Keratinocyte (primary cell): Measurements from ENCODE around the gene ZNF223. TPM values are rescaled to one million over a fixed set of nuclear protein-coding genes. Genes with fewer than 3 reads are reported as not detected.
A peak's percentile ranks its signal among the peaks of the same experiment; 100 is the strongest.

Experiments
- DNase-seq: peaks from one replicate; pipeline ENCODE4 v3.0.0-alpha.2; 2011; ENCODE audit warnings: low read depth, missing footprints, low spot score
- FAIRE-seq: peaks from 2 replicates; lab custom pipeline; 2011; peaks lifted over from hg19 to GRCh38; lab: Jason Lieb, UNC
- H2AFZ ChIP-seq: 2 replicates; pipeline ENCODE4 v1.6.0; 2012; ENCODE audit warnings: low read length, control low read depth, inconsistent platforms; ENCODE audit not compliant: control insufficient read depth
- H3K27ac ChIP-seq: 2 replicates; pipeline ENCODE4 v1.5.1; 2011; ENCODE audit warnings: low read length; ENCODE audit not compliant: control insufficient read depth, insufficient read depth
- H3K27me3 ChIP-seq: 3 replicates; pipeline ENCODE4 v1.6.0; 2011; ENCODE audit warnings: low read length; ENCODE audit not compliant: control insufficient read depth, insufficient read depth; ENCODE audit errors: extremely low read depth
- H3K36me3 ChIP-seq, 2 experiments: 2 replicates in 1 of 2; 3 replicates in 1 of 2; pipeline ENCODE4 v1.5.1; 2011; ENCODE audit warnings: low read length in 2 of 2, mild to moderate bottlenecking in 1 of 2; ENCODE audit not compliant: control insufficient read depth in 2 of 2, insufficient read depth in 2 of 2; ENCODE audit errors: extremely low read depth in 1 of 2
- H3K4me1 ChIP-seq: 3 replicates; pipeline ENCODE4 v1.5.1; 2011; ENCODE audit warnings: low read length; ENCODE audit not compliant: control insufficient read depth, insufficient read depth; ENCODE audit errors: extremely low read depth
- H3K4me2 ChIP-seq: 3 replicates; pipeline ENCODE4 v1.6.0; 2011; ENCODE audit warnings: low read depth, low read length; ENCODE audit not compliant: control insufficient read depth, insufficient read depth; ENCODE audit errors: extremely low read depth
- H3K4me3 ChIP-seq, 3 experiments: fragments of 200-600 bp in 1 of 3; sonication (generic) in 1 of 3; 2 replicates in 2 of 3; 3 replicates in 1 of 3; pipeline ENCODE4 v1.5.1; 2011 to 2016; ENCODE audit warnings: low read length in 3 of 3, mild to moderate bottlenecking in 3 of 3, control low read depth in 2 of 3, inconsistent platforms in 1 of 3, low read depth in 1 of 3, mixed read lengths in 1 of 3, mixed run types in 1 of 3, moderate library complexity in 1 of 3; ENCODE audit not compliant: control insufficient read depth in 2 of 3, insufficient read depth in 2 of 3; ENCODE audit errors: extremely low read depth in 1 of 3
- H3K79me2 ChIP-seq: 2 replicates; pipeline ENCODE4 v1.6.0; 2012; ENCODE audit warnings: low read length; ENCODE audit not compliant: control insufficient read depth, insufficient read depth
- H3K9ac ChIP-seq: 3 replicates; pipeline ENCODE4 v1.6.0; 2011; ENCODE audit warnings: low read length; ENCODE audit not compliant: control insufficient read depth, insufficient read depth; ENCODE audit errors: extremely low read depth
- H3K9me1 ChIP-seq: 3 replicates; pipeline ENCODE4 v1.6.0; 2011; ENCODE audit warnings: low read length; ENCODE audit not compliant: control insufficient read depth, insufficient read depth; ENCODE audit errors: extremely low read depth
- H3K9me3 ChIP-seq: 2 replicates; pipeline ENCODE4 v1.5.1; 2012; ENCODE audit warnings: low read depth, low read length; ENCODE audit not compliant: control insufficient read depth
- H4K20me1 ChIP-seq: 3 replicates; pipeline ENCODE4 v1.6.0; 2011; ENCODE audit warnings: low read length; ENCODE audit not compliant: control insufficient read depth, insufficient read depth; ENCODE audit errors: extremely low read depth
- EZH2 ChIP-seq: IDR thresholded peaks from one replicate; pipeline ENCODE4 v1.6.1; 2012; ENCODE audit warnings: inconsistent platforms, mild to moderate bottlenecking, low read length, moderate library complexity
- dilution Hi-C: fragments of 300-500 bp; cut with MboI; formaldehyde crosslinking; loops from one replicate; pipeline ENCODE4 v1.7.0; 2020; ENCODE audit warnings: low sequenced_read_pairs; ENCODE audit not compliant: extremely low pct_ligation_motif_present
- polyA plus RNA-seq, 5 experiments: library from polyadenylated mRNA; depleted of rRNA in 3 of 5; stranded (reverse) in 3 of 5; stranded (forward) in 1 of 5; unstranded in 1 of 5; fragments of >200 nt; gene quantifications; 1 replicate in 1 of 5; 2 replicates in 3 of 5; 3 replicates in 1 of 5; pipeline versions ENCODE4 v1.2.1 to v1.2.3, GENCODE V29; 2011 to 2012; ENCODE audit warnings: missing spikeins in 2 of 5, low read depth in 1 of 5, low replicate concordance in 1 of 5
- TF ChIP-seq, protein P1 (sequence below), 3 experiments: IDR thresholded peaks in 1 of 3; conservative IDR thresholded peaks in 1 of 3; optimal IDR thresholded peaks in 1 of 3; 2 replicates in 2 of 3; 3 replicates in 1 of 3; pipeline versions ENCODE3 to v1.5.1; 2011; ENCODE audit warnings: low read length in 3 of 3, mild to moderate bottlenecking in 3 of 3, moderate library complexity in 2 of 3, control low read depth in 1 of 3, inconsistent platforms in 1 of 3; ENCODE audit not compliant: insufficient read depth in 2 of 3; ENCODE audit errors: extremely low read depth in 1 of 3

Gene ZNF223
- polyA plus RNA-seq, 1 donor (not counting 4 experiments of a cell fraction or from before 2014, with no cell fraction given): 4.2 TPM

GRCh38 chr19:44093931-44094765, 42.3 kb downstream of the ZNF223 start, which contains the start of gene ZNF224:
ZNF224 (plus strand) TSS chr19:44094361; CDS start chr19:44097874, 3,513 bp downstream.
- Histone ChIP-seq H3K79me2 (peaks cover 25% of the 10 kb centered on the region), H3K9ac (peak within 1 kb of the TSS; percentile 82), H3K4me2 (peak within 1 kb of the TSS; percentile 91), H4K20me1 (no peaks in the 10 kb centered on the region), H3K27ac (peak within 1 kb of the TSS; percentile 61), H3K27me3 (no peaks in the 10 kb centered on the region), H3K4me3 (peak within 1 kb of the TSS; percentile 77 to 92 (median 82)), H3K9me3 (no peaks in the 10 kb centered on the region), H3K9me1 (no peaks in the 10 kb centered on the region), H2AFZ (peak within 1 kb of the TSS; percentile 99), H3K4me1 (no peaks in the 10 kb centered on the region), H3K36me3 (peaks cover 0 to 9% of the 10 kb centered on the region in 2 experiments)
- peak; percentile 90 for FAIRE-seq
- no peak for DNase-seq
- no peak for TF ChIP-seq EZH2
- TF ChIP-seq, protein P1, sequence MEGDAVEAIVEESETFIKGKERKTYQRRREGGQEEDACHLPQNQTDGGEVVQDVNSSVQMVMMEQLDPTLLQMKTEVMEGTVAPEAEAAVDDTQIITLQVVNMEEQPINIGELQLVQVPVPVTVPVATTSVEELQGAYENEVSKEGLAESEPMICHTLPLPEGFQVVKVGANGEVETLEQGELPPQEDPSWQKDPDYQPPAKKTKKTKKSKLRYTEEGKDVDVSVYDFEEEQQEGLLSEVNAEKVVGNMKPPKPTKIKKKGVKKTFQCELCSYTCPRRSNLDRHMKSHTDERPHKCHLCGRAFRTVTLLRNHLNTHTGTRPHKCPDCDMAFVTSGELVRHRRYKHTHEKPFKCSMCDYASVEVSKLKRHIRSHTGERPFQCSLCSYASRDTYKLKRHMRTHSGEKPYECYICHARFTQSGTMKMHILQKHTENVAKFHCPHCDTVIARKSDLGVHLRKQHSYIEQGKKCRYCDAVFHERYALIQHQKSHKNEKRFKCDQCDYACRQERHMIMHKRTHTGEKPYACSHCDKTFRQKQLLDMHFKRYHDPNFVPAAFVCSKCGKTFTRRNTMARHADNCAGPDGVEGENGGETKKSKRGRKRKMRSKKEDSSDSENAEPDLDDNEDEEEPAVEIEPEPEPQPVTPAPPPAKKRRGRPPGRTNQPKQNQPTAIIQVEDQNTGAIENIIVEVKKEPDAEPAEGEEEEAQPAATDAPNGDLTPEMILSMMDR (optimal IDR thresholded peaks at IDR 0.05 in 1 of 3, IDR thresholded peaks at IDR 0.05 in 1 of 3, conservative IDR thresholded peaks at IDR 0.05 in 1 of 3; ENCODE audit: extremely low read depth in 1 of 3, insufficient read depth in 2 of 3, low read length in 3 of 3): no peak
- dilution Hi-C loops: no loop called here

DNA sequence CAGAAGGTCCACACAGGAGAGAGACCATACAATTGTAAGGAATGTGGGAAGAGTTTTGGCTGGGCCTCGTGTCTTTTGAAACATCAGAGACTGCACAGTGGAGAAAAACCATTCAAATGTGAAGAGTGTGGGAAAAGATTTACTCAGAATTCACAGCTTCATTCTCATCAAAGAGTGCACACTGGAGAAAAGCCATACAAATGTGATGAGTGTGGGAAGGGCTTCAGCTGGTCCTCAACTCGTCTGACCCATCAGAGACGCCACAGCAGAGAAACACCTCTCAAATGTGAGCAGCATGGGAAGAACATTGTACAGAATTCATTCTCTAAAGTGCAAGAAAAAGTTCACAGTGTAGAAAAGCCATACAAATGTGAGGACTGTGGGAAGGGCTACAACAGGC, 55.9 kb downstream of the ZNF223 start:
- Histone ChIP-seq H3K79me2 (no peaks in the 10 kb centered on the region), H3K27ac (no peak overlapping the region), H3K9ac (no peak overlapping the region), H4K20me1 (no peaks in the 10 kb centered on the region), H3K9me3 (peaks cover 14% of the 10 kb centered on the region), H3K4me3 (no peak overlapping the region), H3K27me3 (no peaks in the 10 kb centered on the region), H3K4me2 (no peak overlapping the region), H3K9me1 (no peaks in the 10 kb centered on the region), H3K4me1 (no peaks in the 10 kb centered on the region), H3K36me3 (peaks cover 16 to 21% of the 10 kb centered on the region in 2 experiments), H2AFZ (no peak overlapping the region)
- FAIRE-seq (no peak), DNase-seq (no peak)
- dilution Hi-C loops: no loop called here
- no peak for TF ChIP-seq EZH2
- TF ChIP-seq, protein P1 (optimal IDR thresholded peaks at IDR 0.05 in 1 of 3, IDR thresholded peaks at IDR 0.05 in 1 of 3, conservative IDR thresholded peaks at IDR 0.05 in 1 of 3; ENCODE audit: extremely low read depth in 1 of 3, insufficient read depth in 2 of 3, low read length in 3 of 3): no peak
